HUDEP-2 (cell line): Measurements from ENCODE around the gene NHS.

ENCODE experiments used
- DNase-seq, 76 experiments: peaks; one replicate each; lab custom pipeline; 2025; ENCODE audit not compliant: unreplicated experiment in 76 of 76; lab: John Stamatoyannopoulos, UW

NHS gene

GRCh38 chrX:17654116-17654515, 279.1 kb downstream of the NHS start:
- no peak for DNase-seq

GRCh38 chrX:17655211-17656034, 280.4 kb downstream of the NHS start:
- no peak for DNase-seq

- DNase-seq, result no peak
These were observed 281.0 kb downstream of the NHS start for GRCh38 chrX:17656035-17656418.

GRCh38 chrX:17656556-17656955, 281.6 kb downstream of the NHS start:
- DNase-seq, result no peak

- DNase-seq, result no peak
These were observed 287.4 kb downstream of the NHS start for GRCh38 chrX:17662391-17662790.

GRCh38 chrX:17668929-17669328, 293.9 kb downstream of the NHS start:
- DNase-seq, result no peak

- DNase-seq, result no peak
These were observed 294.5 kb downstream of the NHS start for GRCh38 chrX:17669458-17669857.

GRCh38 chrX:17669891-17670290, 294.9 kb downstream of the NHS start:
- no peak for DNase-seq

GRCh38 chrX:17670874-17671273, 295.9 kb downstream of the NHS start:
- DNase-seq, result no peak

- no peak for DNase-seq
These were observed 299.6 kb downstream of the NHS start for GRCh38 chrX:17674601-17675000.

GRCh38 chrX:17679261-17679660, 304.3 kb downstream of the NHS start:
- DNase-seq, result no peak

- no peak for DNase-seq
These were observed 304.8 kb downstream of the NHS start for GRCh38 chrX:17679820-17680219.

GRCh38 chrX:17680732-17681413, 305.9 kb downstream of the NHS start:
- no peak for DNase-seq

GRCh38 chrX:17682259-17682658, 307.3 kb downstream of the NHS start:
- DNase-seq, result no peak

- no peak for DNase-seq
These were observed 310.0 kb downstream of the NHS start for GRCh38 chrX:17685026-17685425.

GRCh38 chrX:17687648-17688047, 312.6 kb downstream of the NHS start:
- no peak for DNase-seq

GRCh38 chrX:17689971-17690409, 315.0 kb downstream of the NHS start:
- DNase-seq, result peak in 10 of 76 experiments; percentile 0 to 12 (median 2)

- DNase-seq, result no peak
These were observed 317.8 kb downstream of the NHS start for GRCh38 chrX:17692709-17693346.

- DNase-seq, result peak in 1 of 76 experiments; percentile 2
These were observed 322.2 kb downstream of the NHS start for GRCh38 chrX:17697191-17697590.

GRCh38 chrX:17700976-17701375, 326.0 kb downstream of the NHS start:
- DNase-seq, result no peak

GRCh38 chrX:17703201-17703600, 328.2 kb downstream of the NHS start:
- DNase-seq, result no peak

GRCh38 chrX:17705211-17705610, 330.2 kb downstream of the NHS start:
- DNase-seq, result no peak
